NCI-H1105 treated with DMSO at 0.1 percent for 48 hours (cell line): Measurements from ENCODE around the gene MACROD2.
A peak's percentile ranks its signal among the peaks of the same experiment; 100 is the strongest.

Experiments
- DNase-seq: peaks from one replicate; lab custom pipeline; 2025; lab: John Stamatoyannopoulos, UW

The MACROD2 gene

GRCh38 chr20:14526891-14527290 lies 531.6 kb downstream of the MACROD2 start:
- no peak for DNase-seq

GRCh38 chr20:14531786-14532185 lies 536.5 kb downstream of the MACROD2 start:
- DNase-seq = no peak

- DNase-seq = peak; percentile 53
Measured at GRCh38 chr20:14536738-14537137, 541.4 kb downstream of the MACROD2 start.

- no peak for DNase-seq
Measured at GRCh38 chr20:14538433-14538832, 543.1 kb downstream of the MACROD2 start.

GRCh38 chr20:14543040-14543439 lies 547.7 kb downstream of the MACROD2 start:
- DNase-seq = no peak

- no peak for DNase-seq
Measured at GRCh38 chr20:14544688-14545087, 549.4 kb downstream of the MACROD2 start.

GRCh38 chr20:14550655-14551054 lies 555.3 kb downstream of the MACROD2 start:
- no peak for DNase-seq

GRCh38 chr20:14553774-14554534 lies 558.6 kb downstream of the MACROD2 start:
- DNase-seq = no peak

GRCh38 chr20:14555676-14556075 lies 560.4 kb downstream of the MACROD2 start:
- no peak for DNase-seq

GRCh38 chr20:14556206-14556605 lies 560.9 kb downstream of the MACROD2 start:
- DNase-seq = no peak

- no peak for DNase-seq
Measured at GRCh38 chr20:14559612-14560011, 564.3 kb downstream of the MACROD2 start.

GRCh38 chr20:14561741-14562221 lies 566.5 kb downstream of the MACROD2 start:
- DNase-seq = no peak

- DNase-seq = no peak
Measured at GRCh38 chr20:14562981-14563380, 567.7 kb downstream of the MACROD2 start.

- DNase-seq = no peak
Measured at GRCh38 chr20:14566505-14566904, 571.2 kb downstream of the MACROD2 start.

GRCh38 chr20:14568225-14568624 lies 572.9 kb downstream of the MACROD2 start:
- no peak for DNase-seq

- DNase-seq = no peak
Measured at GRCh38 chr20:14568701-14569100, 573.4 kb downstream of the MACROD2 start.

- DNase-seq = no peak
Measured at GRCh38 chr20:14569641-14570040, 574.3 kb downstream of the MACROD2 start.

GRCh38 chr20:14570811-14571210 lies 575.5 kb downstream of the MACROD2 start:
- DNase-seq = no peak

GRCh38 chr20:14573676-14574075 lies 578.4 kb downstream of the MACROD2 start:
- no peak for DNase-seq

- no peak for DNase-seq
Measured at GRCh38 chr20:14576196-14576877, 581.0 kb downstream of the MACROD2 start.

- peak; percentile 65 for DNase-seq
Measured at GRCh38 chr20:14580418-14581074, 585.2 kb downstream of the MACROD2 start.

GRCh38 chr20:14581731-14582130 lies 586.4 kb downstream of the MACROD2 start:
- no peak for DNase-seq

- no peak for DNase-seq
Measured at GRCh38 chr20:14582855-14583254, 587.5 kb downstream of the MACROD2 start.
